HG02642 (cell line): Measurements from ENCODE around the gene TOM1.
A peak's percentile ranks its signal among the peaks of the same experiment; 100 is the strongest.

ENCODE experiments used
- ATAC-seq: cut with Tn5 transposase; IDR thresholded peaks from one replicate; pipeline ENCODE4 v1.9.1; 2021; ENCODE audit warnings: mild to moderate bottlenecking; ENCODE audit not compliant: unreplicated experiment, poor library complexity

Gene TOM1

GRCh38 chr22:35343664-35344550, 44.2 kb downstream of the TOM1 start:
- ATAC-seq, result no peak

- no peak for ATAC-seq
Measured at GRCh38 chr22:35344956-35345690, 45.4 kb downstream of the TOM1 start.

- no peak for ATAC-seq
Measured at GRCh38 chr22:35345808-35346505, 46.3 kb downstream of the TOM1 start.

GRCh38 chr22:35346596-35347220, 47.0 kb downstream of the TOM1 start:
- ATAC-seq, result no peak

GRCh38 chr22:35347462-35347861, 47.8 kb downstream of the TOM1 start:
- ATAC-seq, result no peak

- no peak for ATAC-seq
Measured at GRCh38 chr22:35348026-35348590, 48.4 kb downstream of the TOM1 start.

GRCh38 chr22:35348703-35349102, 49.0 kb downstream of the TOM1 start:
- no peak for ATAC-seq

GRCh38 chr22:35349368-35349703, 49.6 kb downstream of the TOM1 start:
- ATAC-seq, result no peak

- ATAC-seq, result no peak
Measured at GRCh38 chr22:35349704-35350538, 50.2 kb downstream of the TOM1 start.

GRCh38 chr22:35350539-35351503, 51.1 kb downstream of the TOM1 start:
- peak; percentile 83 for ATAC-seq

- ATAC-seq, result no peak
Measured at GRCh38 chr22:35352214-35353111, 52.8 kb downstream of the TOM1 start.

GRCh38 chr22:35353318-35353717, 53.6 kb downstream of the TOM1 start:
- no peak for ATAC-seq

- no peak for ATAC-seq
Measured at GRCh38 chr22:35354068-35354467, 54.4 kb downstream of the TOM1 start.

- ATAC-seq, result no peak
Measured at GRCh38 chr22:35357883-35358621, 58.4 kb downstream of the TOM1 start.

- ATAC-seq, result no peak
Measured at GRCh38 chr22:35359380-35360065, 59.8 kb downstream of the TOM1 start.

- ATAC-seq, result no peak
Measured at GRCh38 chr22:35361001-35361558, 61.4 kb downstream of the TOM1 start.
